Neuronal stem cell (in vitro differentiated cells): ENCODE results near the gene BGN.

Experiments
- DNase-seq: peaks from one replicate; pipeline ENCODE4 v3.0.0-alpha.2; 2013; ENCODE audit warnings: low spot score
- H2AFZ ChIP-seq: one replicate; pipeline ENCODE4 v1.6.1; 2013; ENCODE audit warnings: mild to moderate bottlenecking, low read length, inconsistent platforms
- H2AK5ac ChIP-seq: 2 replicates; pipeline ENCODE4 v1.6.1; 2013; ENCODE audit warnings: low read depth, mild to moderate bottlenecking, inconsistent platforms, low read length, moderate library complexity, mixed read lengths
- H2BK120ac ChIP-seq: 2 replicates; pipeline ENCODE4 v1.6.1; 2013; ENCODE audit warnings: low read depth, mild to moderate bottlenecking, inconsistent platforms, low read length, moderate library complexity, mixed read lengths
- H2BK12ac ChIP-seq: one replicate; pipeline ENCODE4 v1.6.1; 2013; ENCODE audit warnings: low read length, inconsistent platforms
- H2BK15ac ChIP-seq: 2 replicates; pipeline ENCODE4 v1.6.1; 2013; ENCODE audit warnings: mild to moderate bottlenecking, low read length, inconsistent platforms, mixed read lengths
- H2BK5ac ChIP-seq: one replicate; pipeline ENCODE4 v1.6.1; 2013; ENCODE audit warnings: inconsistent platforms, mild to moderate bottlenecking, low read length, moderate library complexity
- H3K14ac ChIP-seq: one replicate; pipeline ENCODE4 v1.6.1; 2013; ENCODE audit warnings: low read length, inconsistent platforms
- H3K18ac ChIP-seq: 2 replicates; pipeline ENCODE4 v1.6.1; 2013; ENCODE audit warnings: low read length, inconsistent platforms
- H3K23ac ChIP-seq: 2 replicates; pipeline ENCODE4 v1.6.1; 2013; ENCODE audit warnings: low read depth, mild to moderate bottlenecking, mixed read lengths, low read length, inconsistent platforms; ENCODE audit not compliant: poor library complexity
- H3K27ac ChIP-seq: replicated peaks from 3 replicates; pipeline ENCODE4 v1.5.1; 2013; ENCODE audit warnings: low read length, inconsistent platforms
- H3K27me3 ChIP-seq, 3 experiments: 2 replicates each; pipeline ENCODE4 v1.6.1; 2013; ENCODE audit warnings: low read length in 3 of 3, mild to moderate bottlenecking in 2 of 3, inconsistent platforms in 1 of 3, low read depth in 1 of 3, mixed read lengths in 1 of 3, moderate library complexity in 1 of 3; ENCODE audit not compliant: control insufficient read depth in 3 of 3, insufficient read depth in 3 of 3
- H3K36me3 ChIP-seq, 2 donors: replicated peaks in 1 of 2; 2 replicates each; pipeline ENCODE4 v1.6.1; 2013; ENCODE audit warnings: low read length in 2 of 2; ENCODE audit not compliant: control insufficient read depth in 2 of 2, insufficient read depth in 2 of 2
- H3K4ac ChIP-seq: 2 replicates; pipeline ENCODE4 v1.6.1; 2013; ENCODE audit warnings: inconsistent platforms, mild to moderate bottlenecking, low read length, moderate library complexity
- H3K4me1 ChIP-seq, 2 donors: 1 replicate in 1 of 2; 2 replicates in 1 of 2; pipeline ENCODE4 v1.6.1; 2013; ENCODE audit warnings: low read length in 2 of 2, low read depth in 1 of 2; ENCODE audit not compliant: control insufficient read depth in 2 of 2, insufficient read depth in 1 of 2
- H3K4me2 ChIP-seq: one replicate; pipeline ENCODE4 v1.6.1; 2013; ENCODE audit warnings: mild to moderate bottlenecking, low read length, inconsistent platforms; ENCODE audit not compliant: insufficient read depth, poor library complexity, severe bottlenecking
- H3K4me3 ChIP-seq, 2 donors: 2 replicates each; pipeline ENCODE4 v1.5.1; 2013; ENCODE audit warnings: low read length in 2 of 2, mild to moderate bottlenecking in 2 of 2, inconsistent platforms in 1 of 2, moderate library complexity in 1 of 2
- H3K79me1 ChIP-seq: one replicate; pipeline ENCODE4 v1.6.1; 2013; ENCODE audit warnings: low read depth, mild to moderate bottlenecking, inconsistent platforms, low read length, moderate library complexity
- H3K9ac ChIP-seq: one replicate; pipeline ENCODE4 v1.6.1; 2013; ENCODE audit warnings: mild to moderate bottlenecking, low read depth, low read length, inconsistent platforms; ENCODE audit not compliant: poor library complexity
- H3K9me3 ChIP-seq, 2 donors: replicated peaks in 1 of 2; 2 replicates each; pipeline versions ENCODE3 to v1.6.1; 2013; ENCODE audit warnings: low read length in 2 of 2, mild to moderate bottlenecking in 2 of 2, inconsistent platforms in 1 of 2, low read depth in 1 of 2, mixed read lengths in 1 of 2, moderate library complexity in 1 of 2; ENCODE audit not compliant: control insufficient read depth in 2 of 2, insufficient read depth in 1 of 2
- H4K8ac ChIP-seq: one replicate; pipeline ENCODE4 v1.6.1; 2013; ENCODE audit warnings: low read depth, mild to moderate bottlenecking, inconsistent platforms, low read length, moderate library complexity
- H4K91ac ChIP-seq: one replicate; pipeline ENCODE4 v1.6.1; 2013; ENCODE audit warnings: low read length, low read depth, mild to moderate bottlenecking, inconsistent platforms; ENCODE audit not compliant: poor library complexity
- WGBS, 2 donors: extraction: QIAGEN DNeasy Blood & Tissue Kit; methylation state at CpG; one replicate each; pipeline ENCODE4 v1.1.7; 2013; ENCODE audit warnings: missing lambda C conversion rate in 2 of 2, mixed read lengths in 1 of 2; ENCODE audit not compliant: insufficient read length in 2 of 2, insufficient replicate concordance in 1 of 2; ENCODE audit errors: extremely low coverage in 2 of 2; 5-methylcytosine and 5-hydroxymethylcytosine counted together

The BGN gene

GRCh38 chrX:153446636-153446936 lies 48.2 kb upstream of the BGN start:
- Histone ChIP-seq H3K4me3 (no peak overlapping the region), H3K14ac (no peak overlapping the region), H3K4me1 (no peaks in the 10 kb centered on the region), H2BK120ac (no peak overlapping the region), H3K79me1 (peaks cover 1% of the 10 kb centered on the region), H2AFZ (no peak overlapping the region), H4K8ac (no peak overlapping the region), H2BK12ac (no peak overlapping the region), H3K4ac (no peak overlapping the region), H3K36me3 (peaks cover 2 to 8% of the 10 kb centered on the region in 2 donors), H4K91ac (no peak overlapping the region), H3K27ac (no peak overlapping the region), H2BK5ac (no peak overlapping the region), H3K27me3 (peaks cover 0 to 17% (median 0%) of the 10 kb centered on the region in 3 experiments), H3K23ac (no peak overlapping the region), H3K4me2 (no peak overlapping the region), H2BK15ac (no peak overlapping the region), H3K18ac (no peak overlapping the region), H3K9ac (no peak overlapping the region), H2AK5ac (no peak overlapping the region), H3K9me3 (no peaks in the 10 kb centered on the region)
- no peak for DNase-seq
- no CpG with 5 or more reads among the region's 10 CpGs for WGBS, 2 donors

GRCh38 chrX:153446950-153447580 lies 47.7 kb upstream of the BGN start:
- peaks cover 1% of the 10 kb centered on the region for H3K79me1 ChIP-seq
- WGBS, 2 donors: no CpG with 5 or more reads among the region's 17 CpGs
- no peak overlapping the region for H3K27ac ChIP-seq
- no peak overlapping the region for H2BK120ac ChIP-seq
- H4K91ac ChIP-seq: no peak overlapping the region
- no peak overlapping the region for H2AK5ac ChIP-seq
- no peak overlapping the region for H4K8ac ChIP-seq
- no peaks in the 10 kb centered on the region for H3K9me3 ChIP-seq
- H3K4ac ChIP-seq: no peak overlapping the region
- H3K4me1 ChIP-seq: no peaks in the 10 kb centered on the region
- peaks cover 2 to 8% of the 10 kb centered on the region in 2 donors for H3K36me3 ChIP-seq
- no peak overlapping the region for H3K18ac ChIP-seq
- peak overlapping the region; percentile 53 for H2BK5ac ChIP-seq
- DNase-seq: no peak
- no peak overlapping the region for H3K14ac ChIP-seq
- no peak overlapping the region for H3K4me3 ChIP-seq
- no peak overlapping the region for H2BK15ac ChIP-seq
- no peak overlapping the region for H3K4me2 ChIP-seq
- H3K23ac ChIP-seq: no peak overlapping the region
- peaks cover 0 to 17% (median 0%) of the 10 kb centered on the region in 3 experiments for H3K27me3 ChIP-seq
- no peak overlapping the region for H2AFZ ChIP-seq
- no peak overlapping the region for H3K9ac ChIP-seq
- H2BK12ac ChIP-seq: no peak overlapping the region

DNA sequence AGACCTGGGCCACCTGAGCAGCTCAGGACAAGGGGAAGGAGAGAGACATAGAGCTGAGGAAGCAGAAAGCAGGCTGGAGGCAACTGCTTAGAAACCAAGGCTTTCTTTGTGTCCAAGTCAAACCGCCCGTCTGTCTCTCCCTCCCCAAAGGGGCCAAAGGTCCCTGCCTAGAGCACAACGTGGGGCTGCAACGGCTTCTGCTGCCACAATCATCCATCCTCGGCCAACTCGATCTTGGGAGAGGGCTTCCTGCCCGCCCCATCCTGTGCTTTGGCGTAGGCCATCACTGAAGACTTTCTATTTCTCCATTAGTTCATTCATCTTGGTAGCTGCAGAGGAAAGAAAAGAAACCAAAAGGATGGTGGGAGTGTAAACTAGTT lies 47.2 kb upstream of the BGN start:
- H2AFZ ChIP-seq: no peak overlapping the region
- no peaks in the 10 kb centered on the region for H3K9me3 ChIP-seq
- peaks cover 2 to 8% of the 10 kb centered on the region in 2 donors for H3K36me3 ChIP-seq
- H3K4me2 ChIP-seq: no peak overlapping the region
- no peak overlapping the region for H4K8ac ChIP-seq
- H2AK5ac ChIP-seq: no peak overlapping the region
- H3K14ac ChIP-seq: no peak overlapping the region
- no peak for DNase-seq
- no peak overlapping the region for H3K27ac ChIP-seq
- peaks cover 1% of the 10 kb centered on the region for H3K79me1 ChIP-seq
- no peak overlapping the region for H3K18ac ChIP-seq
- H3K9ac ChIP-seq: no peak overlapping the region
- H4K91ac ChIP-seq: no peak overlapping the region
- no peak overlapping the region for H2BK120ac ChIP-seq
- no peak overlapping the region for H3K23ac ChIP-seq
- WGBS, 2 donors: no CpG with 5 or more reads among the region's 8 CpGs
- no peaks in the 10 kb centered on the region for H3K4me1 ChIP-seq
- no peak overlapping the region for H2BK15ac ChIP-seq
- peak overlapping the region; percentile 53 for H2BK5ac ChIP-seq
- H3K4ac ChIP-seq: no peak overlapping the region
- no peak overlapping the region for H2BK12ac ChIP-seq
- no peak overlapping the region for H3K4me3 ChIP-seq
- H3K27me3 ChIP-seq: peaks cover 0 to 17% (median 0%) of the 10 kb centered on the region in 3 experiments

- Histone ChIP-seq H3K4me3 (no peak overlapping the region), H2AFZ (no peak overlapping the region), H2BK5ac (no peak overlapping the region), H3K36me3 (peaks cover 2 to 8% of the 10 kb centered on the region in 2 donors), H2BK120ac (no peak overlapping the region), H3K4ac (no peak overlapping the region), H4K8ac (no peak overlapping the region), H3K9ac (no peak overlapping the region), H3K27me3 (peaks cover 0 to 17% (median 0%) of the 10 kb centered on the region in 3 experiments), H3K4me1 (no peaks in the 10 kb centered on the region), H4K91ac (no peak overlapping the region), H3K4me2 (no peak overlapping the region), H2BK15ac (no peak overlapping the region), H2AK5ac (no peak overlapping the region), H3K27ac (no peak overlapping the region), H3K9me3 (no peaks in the 10 kb centered on the region), H3K18ac (no peak overlapping the region), H3K14ac (no peak overlapping the region), H3K79me1 (peaks cover 1% of the 10 kb centered on the region), H2BK12ac (no peak overlapping the region), H3K23ac (no peak overlapping the region)
- DNase-seq: no peak
- WGBS, 2 donors: no CpG with 5 or more reads among the region's 21 CpGs
These were observed 46.0 kb upstream of the BGN start for GRCh38 chrX:153448556-153449367.
